ENCODE measurements around the gene KLHL3.

DNA sequence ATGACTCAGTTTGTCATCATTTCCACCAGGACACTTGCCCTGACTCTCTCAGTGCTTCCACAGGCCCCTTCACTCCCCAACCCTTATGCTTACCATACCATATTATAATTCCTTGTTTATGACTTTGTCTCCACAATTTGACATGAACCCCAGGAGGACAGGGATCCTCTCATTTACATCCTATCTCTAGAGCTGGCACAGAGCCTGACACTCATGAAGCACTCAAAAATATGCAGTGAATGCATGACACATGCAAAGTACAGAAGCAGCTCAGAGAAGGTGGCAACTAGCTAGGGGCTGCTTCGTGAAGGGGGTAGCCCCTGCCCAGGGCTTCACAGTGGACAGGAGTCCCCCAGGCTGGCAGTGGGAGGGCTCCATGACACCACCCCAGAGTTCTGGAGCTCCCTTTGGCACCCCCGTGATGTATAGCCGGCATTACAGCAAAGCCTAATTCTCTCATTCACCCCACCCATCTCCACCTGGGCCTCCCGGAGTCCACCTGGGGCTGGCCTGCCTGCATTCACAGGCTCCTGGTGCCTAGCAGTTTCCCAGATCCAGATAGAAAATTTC is 124.8 kb downstream of the KLHL3 start:
- TF ChIP-seq, protein P1, sequence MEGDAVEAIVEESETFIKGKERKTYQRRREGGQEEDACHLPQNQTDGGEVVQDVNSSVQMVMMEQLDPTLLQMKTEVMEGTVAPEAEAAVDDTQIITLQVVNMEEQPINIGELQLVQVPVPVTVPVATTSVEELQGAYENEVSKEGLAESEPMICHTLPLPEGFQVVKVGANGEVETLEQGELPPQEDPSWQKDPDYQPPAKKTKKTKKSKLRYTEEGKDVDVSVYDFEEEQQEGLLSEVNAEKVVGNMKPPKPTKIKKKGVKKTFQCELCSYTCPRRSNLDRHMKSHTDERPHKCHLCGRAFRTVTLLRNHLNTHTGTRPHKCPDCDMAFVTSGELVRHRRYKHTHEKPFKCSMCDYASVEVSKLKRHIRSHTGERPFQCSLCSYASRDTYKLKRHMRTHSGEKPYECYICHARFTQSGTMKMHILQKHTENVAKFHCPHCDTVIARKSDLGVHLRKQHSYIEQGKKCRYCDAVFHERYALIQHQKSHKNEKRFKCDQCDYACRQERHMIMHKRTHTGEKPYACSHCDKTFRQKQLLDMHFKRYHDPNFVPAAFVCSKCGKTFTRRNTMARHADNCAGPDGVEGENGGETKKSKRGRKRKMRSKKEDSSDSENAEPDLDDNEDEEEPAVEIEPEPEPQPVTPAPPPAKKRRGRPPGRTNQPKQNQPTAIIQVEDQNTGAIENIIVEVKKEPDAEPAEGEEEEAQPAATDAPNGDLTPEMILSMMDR (IDR thresholded peaks at IDR 0.05 in 4 of 5, conservative IDR thresholded peaks at IDR 0.05 in 1 of 5), result no peak
- TF ChIP-seq POLR2A (IDR thresholded peaks at IDR 0.05), result no peak
